OCI-LY3 (cell line): ENCODE data around the gene NMU.

Experiments
- H2AFZ ChIP-seq: fragments of 200-600, 300-600 bp; shearing (Covaris generic); 2 replicates; pipeline ENCODE4 v1.6.0; 2014; ENCODE audit warnings: antibody characterized with exemption, low read depth, low read length
- H3K27ac ChIP-seq: fragments of 200-600, 300-600 bp; sonication (generic); 2 replicates; pipeline ENCODE4 v1.5.1; 2014; ENCODE audit warnings: mild to moderate bottlenecking, low read length, moderate library complexity, mixed read lengths
- H3K27me3 ChIP-seq: fragments of 200-600, 300-600 bp; sonication (generic); 2 replicates; pipeline ENCODE4 v1.6.1; 2014; ENCODE audit warnings: low read depth, low read length, mixed read lengths
- H3K36me3 ChIP-seq: fragments of 200-600, 300-600 bp; sonication (generic); replicated peaks from 2 replicates; pipeline ENCODE3; 2014; ENCODE audit warnings: low read depth, low read length, mixed read lengths
- H3K4me1 ChIP-seq: fragments of 300-600, 200-600 bp; sonication (generic); 2 replicates; pipeline ENCODE4 v1.6.1; 2014; ENCODE audit warnings: low read length, mixed read lengths
- H3K4me2 ChIP-seq: fragments of 200-600, 300-600 bp; sonication (generic); 2 replicates; pipeline ENCODE4 v1.6.1; 2014; ENCODE audit warnings: low read length, mixed read lengths
- H3K4me3 ChIP-seq: fragments of 300-600, 200-600 bp; sonication (generic); 2 replicates; pipeline ENCODE4 v1.5.1; 2014; ENCODE audit warnings: antibody characterized with exemption, mild to moderate bottlenecking, low read length, moderate library complexity
- H3K79me2 ChIP-seq: fragments of 300-600, 200-600 bp; shearing (Covaris generic); 2 replicates; pipeline ENCODE4 v1.6.1; 2014; ENCODE audit warnings: mild to moderate bottlenecking, low read length, mixed read lengths
- H3K9ac ChIP-seq: fragments of 300-600, 200-600 bp; shearing (Covaris generic); 2 replicates; pipeline ENCODE4 v1.6.0; 2014; ENCODE audit warnings: mild to moderate bottlenecking, low read length, moderate library complexity
- H3K9me3 ChIP-seq: fragments of 200-600, 300-600 bp; shearing (Covaris generic); 2 replicates; pipeline ENCODE4 v1.6.1; 2014; ENCODE audit warnings: low read length, mixed read lengths; ENCODE audit not compliant: insufficient read depth
- H4K20me1 ChIP-seq: fragments of 200-600, 300-600 bp; sonication (generic); 2 replicates; pipeline ENCODE4 v1.6.1; 2016; ENCODE audit warnings: low read length, mixed read lengths; ENCODE audit not compliant: insufficient read depth
- CTCF ChIP-seq: fragments of 200-600, 300-600 bp; sonication (generic); IDR thresholded peaks from 2 replicates; pipeline ENCODE4 v1.5.1; 2014; ENCODE audit warnings: antibody characterized with exemption, low read length, low read depth
- EZH2phosphoT487 ChIP-seq: fragments of 200-600 bp; shearing (Covaris generic); IDR thresholded peaks from 2 replicates; pipeline ENCODE4 v1.6.1; 2018; ENCODE audit warnings: antibody characterized with exemption, mixed run types, low read depth

The NMU gene

DNA sequence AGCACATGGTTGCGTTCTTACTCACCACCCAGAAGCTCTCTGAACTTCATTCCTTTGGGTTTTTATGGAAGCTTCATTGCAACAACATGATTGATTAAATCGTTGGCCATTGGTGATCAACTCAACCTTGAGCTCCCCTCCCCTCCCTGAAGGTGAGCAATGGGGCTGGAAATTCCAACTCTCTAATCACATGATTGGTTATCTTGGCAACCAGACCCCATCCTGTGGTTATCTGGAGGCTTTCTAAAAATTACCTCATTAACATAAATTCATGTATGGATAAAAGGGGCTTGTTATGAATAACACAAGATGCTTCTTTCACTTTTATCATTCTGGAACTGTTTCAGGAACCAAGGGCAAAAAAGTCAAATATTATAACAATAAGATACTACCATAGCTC, 34.6 kb upstream of the NMU start:
- Histone ChIP-seq H3K27me3 (no peaks in the 10 kb centered on the region), H3K9ac (no peak overlapping the region), H3K4me3 (no peak overlapping the region), H3K36me3 (no peaks in the 10 kb centered on the region), H2AFZ (no peak overlapping the region), H3K27ac (no peak overlapping the region), H3K9me3 (no peaks in the 10 kb centered on the region), H3K4me2 (no peak overlapping the region), H4K20me1 (no peaks in the 10 kb centered on the region), H3K4me1 (no peaks in the 10 kb centered on the region), H3K79me2 (no peaks in the 10 kb centered on the region)
- no peak for TF ChIP-seq EZH2phosphoT487
- no peak for TF ChIP-seq CTCF

- TF ChIP-seq CTCF (no peak), EZH2phosphoT487 (no peak)
- Histone ChIP-seq H3K79me2 (no peaks in the 10 kb centered on the region), H3K27me3 (no peaks in the 10 kb centered on the region), H3K36me3 (no peaks in the 10 kb centered on the region), H2AFZ (no peak overlapping the region), H3K4me2 (no peak overlapping the region), H4K20me1 (no peaks in the 10 kb centered on the region), H3K4me3 (no peak overlapping the region), H3K4me1 (no peaks in the 10 kb centered on the region), H3K9me3 (no peaks in the 10 kb centered on the region), H3K27ac (no peak overlapping the region), H3K9ac (no peak overlapping the region)
Measured at GRCh38 chr4:55668449-55668848, 32.4 kb upstream of the NMU start.

DNA sequence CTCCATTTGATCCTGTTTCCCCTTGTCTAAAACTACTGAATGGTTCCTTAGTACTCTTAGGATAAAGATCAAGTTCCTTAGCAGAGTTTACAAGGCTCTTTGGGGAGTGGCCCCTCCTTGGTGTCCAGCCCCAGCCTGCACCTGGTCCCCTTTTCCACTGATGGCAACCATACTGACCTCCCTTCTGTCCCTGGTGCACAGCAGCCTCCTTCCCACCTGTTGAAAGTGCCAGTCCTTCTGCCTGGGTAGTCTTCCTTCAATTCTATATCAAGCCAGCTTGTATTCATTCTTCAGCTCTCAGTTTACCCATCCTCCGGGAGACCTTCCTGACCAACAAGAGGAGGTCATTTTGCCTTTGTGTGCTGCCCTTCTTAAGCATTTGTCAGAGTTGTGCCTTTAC, 30.4 kb upstream of the NMU start:
- no peaks in the 10 kb centered on the region for H3K4me1 ChIP-seq

DNA sequence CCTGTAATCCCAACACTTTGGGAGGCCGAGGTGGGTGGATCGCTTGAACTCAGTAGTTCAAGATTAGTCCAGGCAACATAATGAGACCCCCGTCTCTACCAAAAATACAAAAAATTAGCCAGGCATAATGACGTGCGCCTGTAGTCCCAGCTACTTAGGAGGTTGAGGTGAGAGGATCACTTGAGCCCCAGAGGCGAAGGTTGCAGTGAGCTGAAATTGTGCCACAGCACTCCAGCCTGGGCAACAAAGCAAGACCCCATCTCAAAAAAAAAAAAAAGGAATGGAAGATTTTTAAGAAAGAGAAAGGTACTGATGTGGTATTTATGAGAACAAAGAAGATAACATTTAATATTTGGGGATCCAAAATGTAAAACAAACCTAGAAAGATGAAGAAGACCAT, 27.0 kb upstream of the NMU start:
- Histone ChIP-seq H3K36me3 (no peaks in the 10 kb centered on the region), H3K4me1 (no peaks in the 10 kb centered on the region), H3K9me3 (no peaks in the 10 kb centered on the region), H4K20me1 (no peaks in the 10 kb centered on the region), H2AFZ (no peak overlapping the region), H3K9ac (no peak overlapping the region), H3K27ac (no peak overlapping the region), H3K79me2 (no peaks in the 10 kb centered on the region), H3K4me3 (no peak overlapping the region), H3K4me2 (no peak overlapping the region), H3K27me3 (no peaks in the 10 kb centered on the region)
- no peak for TF ChIP-seq CTCF
- TF ChIP-seq EZH2phosphoT487: no peak

More for the DNA sequence above, 30.4 kb upstream of the NMU start:
- Histone ChIP-seq H3K27me3 (no peaks in the 10 kb centered on the region), H3K9ac (no peak overlapping the region), H3K27ac (no peak overlapping the region), H3K79me2 (no peaks in the 10 kb centered on the region), H3K9me3 (no peaks in the 10 kb centered on the region), H3K4me2 (no peak overlapping the region), H3K4me3 (no peak overlapping the region), H2AFZ (no peak overlapping the region), H4K20me1 (no peaks in the 10 kb centered on the region), H3K36me3 (no peaks in the 10 kb centered on the region)
- TF ChIP-seq CTCF (no peak), EZH2phosphoT487 (no peak)
